RWPE1 (cell line): ENCODE results near the gene NPIPB2.
"Not testable (repeated sequence)": the region's sequence is repeated elsewhere in the genome, so short reads cannot be mapped to it uniquely, and the experiment has no call there.

Source experiments
- CTCF ChIA-PET: fragments of 350-600 bp; sonication (Branson Sonifier 250); formaldehyde crosslinking; extraction: SDS; loops from one replicate; lab custom pipeline; 2021; lab: Yijun Ruan, JAX
- POLR2A ChIA-PET: fragments of 400-600 bp; formaldehyde crosslinking; extraction: SDS; loops from one replicate; lab custom pipeline; 2020; ENCODE audit warnings: antibody characterized with exemption; ENCODE audit not compliant: low non-redundant PET; lab: Yijun Ruan, JAX
- DNase-seq: peaks from one replicate; pipeline ENCODE4 v3.0.0; 2012; ENCODE audit warnings: low spot score
- H3K27ac ChIP-seq: fragments of 450-650 bp; 2 replicates; pipeline ENCODE4 v1.5.1; 2017
- TF ChIP-seq, protein P1 (sequence below): fragments of 450-650 bp; conservative IDR thresholded peaks from 2 replicates; pipeline ENCODE4 v1.5.1; 2017; ENCODE audit warnings: low read depth, mild to moderate bottlenecking

Gene NPIPB2

DNA sequence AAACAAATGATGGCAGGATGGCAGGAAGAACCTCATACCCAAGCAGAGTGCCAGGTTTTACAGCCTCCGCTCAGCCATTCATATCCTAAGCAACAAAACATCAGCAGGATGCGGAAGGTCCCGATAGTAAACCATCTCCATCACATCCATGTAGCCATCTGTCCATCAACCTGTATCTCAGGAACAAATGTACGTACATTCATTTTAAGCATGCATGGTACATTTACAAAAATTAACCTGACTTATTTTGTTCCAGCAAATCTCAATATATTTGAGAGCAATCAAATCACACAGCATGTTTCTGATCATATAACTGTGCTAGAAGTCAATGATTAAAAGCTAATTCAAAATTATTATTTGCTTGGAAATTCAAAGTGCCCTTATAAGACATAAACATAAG, at the start of gene NPIPB2:
Gene NPIPB2, minus strand, starts transcription at position 101 of the 400 bp plus-strand sequence. Its CDS starts 0 bp downstream, at position 101.
- POLR2A ChIA-PET, CTCF ChIA-PET, DNase-seq, H3K27ac ChIP-seq: not testable (repeated sequence)

DNA sequence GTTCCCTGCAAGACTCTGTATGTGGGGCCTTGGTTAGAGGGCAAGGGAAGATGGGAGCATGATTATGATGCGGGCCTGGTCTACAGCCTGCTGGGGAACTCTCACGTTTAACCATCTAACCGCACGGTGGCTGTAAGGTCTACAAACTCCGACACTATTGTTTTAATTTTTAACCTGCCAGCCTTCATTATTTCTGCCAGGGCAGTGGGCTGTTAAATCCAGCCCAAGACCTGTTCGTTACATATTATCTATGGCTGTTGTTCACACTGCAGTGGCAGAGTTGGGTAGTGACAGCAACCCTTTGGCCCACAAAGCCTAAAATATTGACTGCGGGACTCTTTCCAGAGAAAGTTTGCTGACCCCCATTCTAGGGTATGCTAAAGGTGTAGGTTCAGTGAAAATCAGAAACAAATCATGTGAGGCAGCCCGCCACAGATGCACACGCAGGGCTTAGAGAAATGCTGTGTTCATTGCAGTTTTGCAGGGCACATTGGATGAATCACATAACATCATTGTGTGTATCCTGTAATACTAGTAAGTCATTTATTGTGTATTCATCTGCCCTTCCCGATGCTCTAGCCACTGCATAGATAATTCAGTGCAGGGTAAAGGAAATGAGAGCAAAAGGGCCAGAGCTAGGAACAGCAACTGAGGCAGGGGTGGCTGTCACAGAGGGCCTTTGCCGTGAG, 49.0 kb upstream of the NPIPB2 start:
- POLR2A ChIA-PET: no interaction called here

DNA sequence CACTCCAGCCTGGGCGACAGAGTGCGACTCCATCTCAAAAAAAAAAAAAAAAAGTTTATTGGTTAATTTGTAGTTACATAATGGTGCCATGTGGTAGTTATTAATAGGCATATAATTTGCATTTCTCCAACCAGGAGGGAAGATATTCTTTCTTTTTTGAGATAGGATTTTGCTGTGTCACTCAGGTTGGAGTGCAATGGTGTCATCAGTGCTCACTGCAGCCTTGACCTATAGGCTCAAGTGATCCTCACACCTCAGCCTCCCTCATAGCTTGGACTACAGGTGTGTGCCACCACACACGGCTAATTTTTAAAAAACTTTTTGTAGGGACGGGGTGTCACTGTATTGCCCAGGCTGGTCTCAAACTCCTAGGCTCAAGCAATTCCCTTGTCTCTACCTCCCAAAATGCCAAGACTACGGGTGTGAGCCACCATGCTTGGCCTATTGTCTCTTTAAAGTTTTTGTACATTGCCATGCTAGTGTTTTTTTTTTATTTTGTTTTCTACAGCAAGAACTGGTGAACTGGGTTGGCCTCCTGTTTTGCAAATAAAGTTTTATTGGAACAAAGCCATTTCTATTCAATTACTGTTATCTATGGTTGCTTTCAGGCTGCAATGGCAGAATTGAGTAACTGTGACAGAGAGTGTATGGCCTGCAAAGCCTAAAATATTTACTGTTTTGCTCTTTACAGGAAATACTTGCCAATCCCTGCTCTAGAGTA, 46.6 kb upstream of the NPIPB2 start:
- ChIA-PET POLR2A (no interaction called here), CTCF (no interaction called here)
- no peak for DNase-seq
- TF ChIP-seq, protein P1, sequence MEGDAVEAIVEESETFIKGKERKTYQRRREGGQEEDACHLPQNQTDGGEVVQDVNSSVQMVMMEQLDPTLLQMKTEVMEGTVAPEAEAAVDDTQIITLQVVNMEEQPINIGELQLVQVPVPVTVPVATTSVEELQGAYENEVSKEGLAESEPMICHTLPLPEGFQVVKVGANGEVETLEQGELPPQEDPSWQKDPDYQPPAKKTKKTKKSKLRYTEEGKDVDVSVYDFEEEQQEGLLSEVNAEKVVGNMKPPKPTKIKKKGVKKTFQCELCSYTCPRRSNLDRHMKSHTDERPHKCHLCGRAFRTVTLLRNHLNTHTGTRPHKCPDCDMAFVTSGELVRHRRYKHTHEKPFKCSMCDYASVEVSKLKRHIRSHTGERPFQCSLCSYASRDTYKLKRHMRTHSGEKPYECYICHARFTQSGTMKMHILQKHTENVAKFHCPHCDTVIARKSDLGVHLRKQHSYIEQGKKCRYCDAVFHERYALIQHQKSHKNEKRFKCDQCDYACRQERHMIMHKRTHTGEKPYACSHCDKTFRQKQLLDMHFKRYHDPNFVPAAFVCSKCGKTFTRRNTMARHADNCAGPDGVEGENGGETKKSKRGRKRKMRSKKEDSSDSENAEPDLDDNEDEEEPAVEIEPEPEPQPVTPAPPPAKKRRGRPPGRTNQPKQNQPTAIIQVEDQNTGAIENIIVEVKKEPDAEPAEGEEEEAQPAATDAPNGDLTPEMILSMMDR: no peak
- no peak overlapping the region for H3K27ac ChIP-seq

More for the DNA sequence above, 49.0 kb upstream of the NPIPB2 start:
- CTCF ChIA-PET: interaction anchor here (0.5 to 0.6 kb wide), 2 partner anchors 9 to 35 kb away, joined by 3 to 4 read pairs; no protein-coding TSS in a partner anchor
- TF ChIP-seq, protein P1: no peak
- H3K27ac ChIP-seq: no peak overlapping the region
- DNase-seq: no peak

DNA sequence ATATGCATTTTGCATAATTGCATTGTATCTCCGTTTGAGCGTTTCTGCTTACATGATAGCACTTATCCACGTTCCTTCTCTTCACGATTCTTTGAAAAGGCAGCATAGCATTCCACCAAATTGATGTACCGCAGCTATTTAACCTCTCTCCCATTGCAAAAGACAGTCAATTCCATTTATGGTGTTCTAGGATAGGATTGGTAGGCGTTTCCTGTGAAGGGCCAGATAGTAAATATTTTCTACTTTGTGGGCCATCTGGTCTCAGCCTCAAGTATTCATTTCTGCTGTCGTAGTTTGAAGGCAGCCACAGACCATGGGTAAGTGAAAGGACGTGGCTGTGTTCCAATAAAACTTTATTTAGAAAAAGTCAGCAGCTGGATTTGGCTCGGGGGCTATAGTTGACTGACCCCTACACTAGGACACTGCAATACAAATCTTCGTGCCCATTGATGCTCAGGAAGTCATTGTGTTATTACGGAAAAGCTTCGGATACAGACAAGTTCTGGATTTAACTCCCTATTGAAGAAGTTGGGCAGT, 44.7 kb upstream of the NPIPB2 start:
- H3K27ac ChIP-seq: no peak overlapping the region
- ChIA-PET CTCF (no interaction called here), POLR2A (no interaction called here)
- DNase-seq: no peak
- TF ChIP-seq, protein P1: no peak

DNA sequence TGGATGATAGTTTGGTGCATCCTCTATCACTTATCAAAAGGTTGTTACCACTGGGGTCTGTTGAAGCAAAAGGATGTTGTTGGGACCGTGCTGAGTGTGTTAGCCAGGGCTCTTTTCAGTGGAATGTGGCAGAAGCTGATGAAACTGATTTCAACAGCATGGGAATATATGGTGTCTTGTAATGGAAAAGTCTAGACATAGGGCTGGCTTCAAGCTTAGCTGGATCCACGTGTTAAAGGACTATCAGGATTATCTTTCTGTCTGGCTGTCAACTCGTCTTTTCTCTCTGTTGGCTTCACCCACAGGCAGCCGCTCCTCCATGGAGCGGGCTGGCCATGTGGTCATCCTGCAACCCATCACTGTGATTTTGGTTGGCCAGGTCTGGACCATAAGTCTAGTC, 43.4 kb upstream of the NPIPB2 start:
- DNase-seq: no peak
- TF ChIP-seq, protein P1: no peak
- ChIA-PET CTCF (interaction anchor here (0.6 kb wide), 1 partner anchor 1677 kb away, joined by 3 read pairs; no protein-coding TSS in a partner anchor), POLR2A (no interaction called here)
- H3K27ac ChIP-seq: no peak overlapping the region

DNA sequence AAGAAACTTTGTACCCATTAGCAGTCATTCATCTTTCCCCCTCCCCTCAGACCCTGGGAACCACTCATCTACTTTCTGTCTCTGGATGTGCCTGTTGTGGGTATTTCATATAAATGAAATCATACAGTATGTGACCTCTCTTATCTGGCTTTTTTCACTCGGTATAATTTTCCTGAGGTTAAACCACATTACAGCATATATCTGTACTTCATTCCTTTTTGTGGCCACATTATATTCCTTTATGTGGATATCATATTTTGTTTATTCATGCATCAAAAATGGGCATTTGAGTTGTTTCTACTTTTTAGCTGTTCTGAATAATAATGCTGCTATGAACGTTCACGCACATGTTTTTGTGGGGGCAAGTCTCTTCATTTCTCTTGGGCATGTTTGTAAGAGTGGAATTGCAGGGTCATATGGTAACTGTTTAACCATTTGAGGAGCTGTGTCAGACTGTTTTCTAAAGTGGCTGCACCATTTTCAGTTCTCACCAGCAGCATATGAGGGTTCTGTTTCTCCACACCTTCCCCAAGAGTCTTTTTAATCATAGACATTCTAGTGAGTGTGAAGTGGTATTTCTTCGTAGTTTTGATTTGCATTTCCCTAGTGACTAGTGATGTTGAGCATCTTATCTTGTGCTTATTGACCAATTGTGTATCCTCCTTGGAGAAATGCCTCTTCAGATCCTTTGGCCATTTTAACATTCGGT, 38.4 kb upstream of the NPIPB2 start:
- ChIA-PET POLR2A (no interaction called here), CTCF (interaction anchor here (0.6 kb wide), 1 partner anchor 509 kb away, joined by 3 read pairs; no protein-coding TSS in a partner anchor)
- no peak overlapping the region for H3K27ac ChIP-seq
- no peak for DNase-seq
- TF ChIP-seq, protein P1: no peak
